Mammary epithelial cell (primary cell): ENCODE measurements around the gene COL3A1.

Source experiments
- EZH2 ChIP-seq: IDR thresholded peaks from 2 replicates; pipeline ENCODE4 v1.6.1; 2012; ENCODE audit warnings: low read length, inconsistent platforms, borderline replicate concordance
- TF ChIP-seq, protein P1 (sequence below), 2 donors: IDR thresholded peaks in 1 of 2; conservative IDR thresholded peaks in 1 of 2; 2 replicates each; pipeline ENCODE4 v1.5.1; 2011 to 2012; ENCODE audit warnings: inconsistent platforms in 2 of 2, low read length in 2 of 2, mild to moderate bottlenecking in 2 of 2, control low read depth in 1 of 2, low read depth in 1 of 2; ENCODE audit not compliant: insufficient read depth in 1 of 2; ENCODE audit errors: extremely low read depth in 1 of 2

DNA sequence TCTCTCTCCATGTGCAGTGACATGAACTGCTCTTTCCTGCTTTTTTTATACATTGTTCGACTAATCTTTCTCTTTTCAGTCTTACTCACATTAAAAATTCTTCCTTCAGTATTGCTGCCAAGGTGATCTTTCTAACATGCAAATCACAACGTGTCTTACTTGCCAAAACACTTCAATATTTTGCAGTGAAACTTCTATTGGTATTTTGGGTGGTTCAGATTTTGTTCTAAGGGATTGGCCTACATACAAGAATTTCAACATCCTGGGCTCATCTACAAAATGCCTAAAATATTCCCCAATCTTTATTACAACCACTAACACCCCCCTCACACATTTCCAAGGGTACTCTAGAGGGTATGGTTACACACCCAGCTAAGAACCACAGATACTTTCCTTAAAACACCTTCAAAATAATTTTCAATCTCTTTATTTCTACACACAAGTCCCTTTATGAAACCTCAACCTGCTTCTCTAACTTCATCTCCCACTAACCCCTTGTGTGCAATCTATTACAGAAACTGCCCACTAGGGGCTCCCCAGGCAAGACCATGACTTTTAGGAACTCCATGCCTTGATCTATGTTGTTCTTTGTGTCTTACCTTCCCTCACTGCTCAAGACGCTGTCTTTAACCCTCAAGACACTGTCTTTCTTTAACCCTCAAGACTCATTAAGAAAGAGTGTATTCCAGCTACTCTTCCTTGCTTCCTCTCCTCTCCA, 50.9 kb downstream of the COL3A1 start:
- TF ChIP-seq, protein P1, sequence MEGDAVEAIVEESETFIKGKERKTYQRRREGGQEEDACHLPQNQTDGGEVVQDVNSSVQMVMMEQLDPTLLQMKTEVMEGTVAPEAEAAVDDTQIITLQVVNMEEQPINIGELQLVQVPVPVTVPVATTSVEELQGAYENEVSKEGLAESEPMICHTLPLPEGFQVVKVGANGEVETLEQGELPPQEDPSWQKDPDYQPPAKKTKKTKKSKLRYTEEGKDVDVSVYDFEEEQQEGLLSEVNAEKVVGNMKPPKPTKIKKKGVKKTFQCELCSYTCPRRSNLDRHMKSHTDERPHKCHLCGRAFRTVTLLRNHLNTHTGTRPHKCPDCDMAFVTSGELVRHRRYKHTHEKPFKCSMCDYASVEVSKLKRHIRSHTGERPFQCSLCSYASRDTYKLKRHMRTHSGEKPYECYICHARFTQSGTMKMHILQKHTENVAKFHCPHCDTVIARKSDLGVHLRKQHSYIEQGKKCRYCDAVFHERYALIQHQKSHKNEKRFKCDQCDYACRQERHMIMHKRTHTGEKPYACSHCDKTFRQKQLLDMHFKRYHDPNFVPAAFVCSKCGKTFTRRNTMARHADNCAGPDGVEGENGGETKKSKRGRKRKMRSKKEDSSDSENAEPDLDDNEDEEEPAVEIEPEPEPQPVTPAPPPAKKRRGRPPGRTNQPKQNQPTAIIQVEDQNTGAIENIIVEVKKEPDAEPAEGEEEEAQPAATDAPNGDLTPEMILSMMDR (conservative IDR thresholded peaks at IDR 0.05 in 1 of 2, IDR thresholded peaks at IDR 0.05 in 1 of 2; ENCODE audit: extremely low read depth in 1 of 2, insufficient read depth in 1 of 2, low read depth in 1 of 2, low read length in 2 of 2), result peak; percentile 45 to 49
- no peak for TF ChIP-seq EZH2
